Activated T-helper 1 cell treated with anti-CD3 and anti-CD28 coated beads, Interleukin-12 subunit alpha, Interleukin-12 subunit beta, Interleukin-2, Interleukin-4 antibody, amounts not matched to agents 30 ng/mL and 10 ng/mL and 1 ng/mL, durations not matched to agents 14 hours and 24 hours and 36 hours (primary cell): Measurements from ENCODE around the gene EHD1. TPM values are rescaled to one million over a fixed set of nuclear protein-coding genes. Genes with fewer than 3 reads are reported as not detected.

ENCODE experiments used
- DNase-seq: peaks from one replicate; pipeline ENCODE4 v3.0.0; 2021; ENCODE audit warnings: low spot score
- H3K27ac Mint-ChIP-seq: one replicate; pipeline ENCODE4 v1.8.0; 2021; ENCODE audit warnings: mild to moderate bottlenecking, mixed read lengths
- H3K27me3 Mint-ChIP-seq: one replicate; pipeline ENCODE4 v1.8.0; 2022; ENCODE audit warnings: mild to moderate bottlenecking, moderate library complexity, mixed read lengths; ENCODE audit not compliant: insufficient read depth
- H3K36me3 Mint-ChIP-seq: one replicate; pipeline ENCODE4 v1.8.0; 2021; ENCODE audit warnings: low read depth, mixed read lengths
- H3K4me1 Mint-ChIP-seq: one replicate; pipeline ENCODE4 v1.8.0; 2021; ENCODE audit warnings: low read depth, mixed read lengths
- H3K4me3 Mint-ChIP-seq: one replicate; pipeline ENCODE4 v1.8.0; 2021; ENCODE audit warnings: mild to moderate bottlenecking, moderate library complexity, mixed read lengths
- H3K9me3 Mint-ChIP-seq: one replicate; pipeline ENCODE4 v1.8.0; 2021; ENCODE audit warnings: mixed read lengths
- intact Hi-C: fragments of 100-400 bp; cut with micrococcal nuclease; formaldehyde crosslinking; loops from one replicate; pipeline ENCODE4 v1.15.1; 2024
- total RNA-seq: library from RNA; stranded (reverse); gene quantifications from 2 replicates; pipeline ENCODE4 v1.2.3, GENCODE V29; 2022

Gene EHD1
- total RNA-seq, 1 donor from 2014 or later, result 96.9 TPM

GRCh38 chr11:64845129-64845775 is 33.2 kb downstream of the EHD1 start:
- no peaks in the 10 kb centered on the region for H3K9me3 Mint-ChIP-seq
- peaks cover 2% of the 10 kb centered on the region for H3K27me3 Mint-ChIP-seq
- H3K36me3 Mint-ChIP-seq, result no peaks in the 10 kb centered on the region
- H3K4me3 Mint-ChIP-seq, result peak overlapping the region; percentile 66
- DNase-seq, result no peak
- intact Hi-C loops, result loop anchor here (2.0 to 10.0 kb wide), 2 partner anchors 14 to 490 kb away; partner anchors contain the start of gene DPF2
- H3K27ac Mint-ChIP-seq, result peak overlapping the region; percentile 31
- peaks cover 20% of the 10 kb centered on the region for H3K4me1 Mint-ChIP-seq

- intact Hi-C loops, result loop anchor here (2.0 to 10.0 kb wide), 2 partner anchors 14 to 490 kb away; partner anchors contain the start of gene DPF2
- H3K4me1 Mint-ChIP-seq, result peaks cover 17% of the 10 kb centered on the region
- peak within 1 kb of the TSS; percentile 31 for H3K27ac Mint-ChIP-seq
- DNase-seq, result peak; percentile 51
- no peaks in the 10 kb centered on the region for H3K9me3 Mint-ChIP-seq
- peak within 1 kb of the TSS; percentile 81 for H3K4me3 Mint-ChIP-seq
- H3K27me3 Mint-ChIP-seq, result peaks cover 2% of the 10 kb centered on the region
- no peaks in the 10 kb centered on the region for H3K36me3 Mint-ChIP-seq
Observed at GRCh38 chr11:64844330-64845128, 33.9 kb downstream of the EHD1 start, which contains the start of gene CDC42BPG. Gene CDC42BPG (minus strand): TSS chr11:64844653. CDS start chr11:64844569, 84 bp downstream.

GRCh38 chr11:64843686-64844329 is 34.6 kb downstream of the EHD1 start:
- Mint-ChIP-seq H3K36me3 (no peaks in the 10 kb centered on the region), H3K27me3 (peaks cover 2% of the 10 kb centered on the region), H3K4me3 (peak overlapping the region; percentile 81), H3K27ac (no peak overlapping the region), H3K9me3 (no peaks in the 10 kb centered on the region), H3K4me1 (peaks cover 11% of the 10 kb centered on the region)
- DNase-seq, result no peak
- intact Hi-C loops, result loop anchor here (2.0 to 10.0 kb wide), 2 partner anchors 15 to 491 kb away; partner anchors contain the start of gene DPF2

DNA sequence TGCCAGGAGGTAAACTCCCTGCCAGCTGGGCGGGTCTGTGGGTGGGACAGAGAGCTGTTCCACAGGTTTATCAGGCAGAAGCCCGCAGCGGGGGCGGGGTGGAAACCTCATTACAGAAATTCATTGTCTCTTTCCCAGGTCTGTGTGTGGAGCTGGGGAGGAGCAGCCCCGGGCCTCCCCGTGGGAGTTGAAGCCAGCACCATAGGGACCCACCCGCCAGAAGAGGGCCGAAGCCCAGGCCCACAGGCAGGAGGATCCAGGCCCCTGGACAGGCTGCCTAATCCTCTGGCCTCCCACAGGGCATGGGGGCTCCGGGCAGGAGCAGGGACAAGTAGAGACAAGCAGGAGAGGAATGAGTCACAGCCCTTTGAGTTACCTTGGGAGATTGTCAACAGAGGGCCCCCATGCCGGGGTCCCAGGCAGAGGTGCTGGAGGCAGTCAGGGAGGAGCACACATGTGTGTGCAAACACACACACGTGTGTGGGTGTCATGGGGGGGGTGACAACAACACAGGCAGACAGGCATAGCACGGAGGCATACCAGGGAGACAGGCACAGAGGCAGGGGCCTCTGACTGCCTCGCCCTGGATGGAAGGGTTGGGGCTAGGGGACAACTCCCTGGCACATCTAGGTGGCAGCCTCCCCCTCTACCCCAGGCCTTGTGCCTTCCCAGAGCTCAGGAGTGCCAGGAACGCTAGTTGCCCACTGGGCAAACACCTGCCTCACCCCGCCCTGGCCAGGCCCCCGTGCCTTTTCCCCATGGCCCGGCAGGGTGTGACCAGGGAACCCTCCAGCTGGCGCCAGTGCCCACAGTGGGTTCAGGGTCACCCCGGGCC is 35.4 kb downstream of the EHD1 start:
- no peak for DNase-seq
- H3K36me3 Mint-ChIP-seq, result no peaks in the 10 kb centered on the region
- H3K27ac Mint-ChIP-seq, result no peak overlapping the region
- peaks cover 2% of the 10 kb centered on the region for H3K27me3 Mint-ChIP-seq
- no peaks in the 10 kb centered on the region for H3K9me3 Mint-ChIP-seq
- H3K4me3 Mint-ChIP-seq, result peak overlapping the region; percentile 71
- intact Hi-C loops, result loop anchor here (10.0 kb wide), 1 partner anchor 492 kb away; the partner anchor contains the start of gene DPF2
- H3K4me1 Mint-ChIP-seq, result peaks cover 5% of the 10 kb centered on the region

DNA sequence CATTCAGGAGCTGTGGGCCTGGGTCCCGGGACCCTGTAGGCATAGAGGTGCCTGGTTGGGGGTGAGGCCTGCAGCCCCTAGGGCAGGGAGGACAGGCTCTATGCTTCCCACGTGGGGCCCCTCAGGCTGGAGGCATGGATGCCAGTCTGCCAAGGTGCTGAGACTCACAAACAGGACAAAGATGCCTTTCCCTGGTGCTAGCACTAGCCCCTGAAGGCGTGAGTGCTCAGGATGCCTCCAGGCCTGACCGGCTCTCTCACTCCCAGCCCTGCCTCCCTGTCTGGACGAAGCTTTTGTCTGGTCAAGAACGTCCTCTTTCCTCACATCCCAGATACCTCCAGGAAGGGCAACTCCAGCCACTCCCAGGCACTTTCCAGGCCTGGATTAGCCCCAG is 36.1 kb downstream of the EHD1 start:
- Mint-ChIP-seq H3K27ac (no peak overlapping the region), H3K4me3 (no peak overlapping the region), H3K36me3 (no peaks in the 10 kb centered on the region), H3K27me3 (peaks cover 2% of the 10 kb centered on the region), H3K9me3 (no peaks in the 10 kb centered on the region), H3K4me1 (peaks cover 5% of the 10 kb centered on the region)
- no peak for DNase-seq
- intact Hi-C loops, result loop anchor here (10.0 kb wide), 1 partner anchor 492 kb away; the partner anchor contains the start of gene DPF2

GRCh38 chr11:64841592-64842365 is 36.6 kb downstream of the EHD1 start:
- peaks cover 5% of the 10 kb centered on the region for H3K4me1 Mint-ChIP-seq

DNA sequence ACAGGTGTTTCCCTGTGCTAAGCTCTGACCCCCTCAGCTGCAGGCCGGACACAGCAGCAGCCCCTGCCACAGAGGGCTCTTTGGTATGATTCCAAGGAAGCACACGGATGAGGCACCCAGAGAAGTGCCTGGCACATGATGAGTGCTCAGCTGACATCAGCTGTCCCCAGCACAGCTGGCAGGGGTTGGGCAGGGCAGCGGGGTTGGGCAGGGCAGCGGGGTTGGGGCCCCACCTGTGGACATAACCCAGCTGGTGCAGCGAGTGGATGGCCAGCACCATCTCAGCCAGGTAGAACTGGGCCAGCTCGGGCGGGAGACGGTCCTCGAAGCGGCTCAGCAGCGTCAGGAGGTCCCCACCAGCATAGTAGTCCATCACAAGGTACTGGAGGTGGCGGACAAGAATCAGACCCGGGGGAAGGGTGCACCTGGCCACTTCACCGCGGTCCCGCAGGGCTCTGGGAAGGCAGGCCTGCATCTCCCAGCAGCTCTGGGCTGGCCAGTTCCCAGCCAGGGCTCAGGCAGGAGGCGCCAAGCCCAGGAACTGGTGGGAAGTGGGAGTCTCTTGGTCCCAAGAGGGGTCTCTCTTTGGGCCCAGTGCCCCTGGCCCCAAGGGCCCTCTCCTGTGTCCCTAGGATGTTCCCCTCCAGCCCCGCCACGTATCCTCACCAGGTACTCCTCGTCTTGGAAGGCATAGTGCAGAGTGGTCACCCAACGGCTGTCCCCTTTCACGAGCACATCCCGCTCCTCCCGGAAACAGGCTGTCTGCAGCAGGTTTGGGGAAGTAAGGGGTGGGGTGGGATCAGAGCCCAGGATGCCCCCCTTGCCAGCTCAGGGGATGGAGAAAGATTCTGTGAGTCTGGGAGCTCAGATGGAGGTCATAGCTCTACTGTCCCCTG is 38.3 kb downstream of the EHD1 start:
- Mint-ChIP-seq H3K36me3 (no peaks in the 10 kb centered on the region), H3K27me3 (peaks cover 2% of the 10 kb centered on the region), H3K9me3 (no peaks in the 10 kb centered on the region), H3K27ac (no peak overlapping the region), H3K4me1 (peaks cover 2% of the 10 kb centered on the region), H3K4me3 (no peak overlapping the region)
- intact Hi-C loops, result loop anchor here (10.0 kb wide), 1 partner anchor 495 kb away; the partner anchor contains the start of gene DPF2
- no peak for DNase-seq

More at GRCh38 chr11:64841592-64842365, 36.6 kb downstream of the EHD1 start:
- no peak overlapping the region for H3K27ac Mint-ChIP-seq
- H3K27me3 Mint-ChIP-seq, result peaks cover 2% of the 10 kb centered on the region
- no peaks in the 10 kb centered on the region for H3K36me3 Mint-ChIP-seq
- no peak for DNase-seq
- no peaks in the 10 kb centered on the region for H3K9me3 Mint-ChIP-seq
- no peak overlapping the region for H3K4me3 Mint-ChIP-seq
- intact Hi-C loops, result loop anchor here (10.0 kb wide), 1 partner anchor 493 kb away; the partner anchor contains the start of gene DPF2

- Mint-ChIP-seq H3K36me3 (no peaks in the 10 kb centered on the region), H3K27ac (no peak overlapping the region)
Observed at GRCh38 chr11:64839335-64839734, 39.1 kb downstream of the EHD1 start.

GRCh38 chr11:64838600-64839334 is 39.7 kb downstream of the EHD1 start:
- intact Hi-C loops, result no loop called here

More at GRCh38 chr11:64839335-64839734, 39.1 kb downstream of the EHD1 start:
- Mint-ChIP-seq H3K4me3 (no peak overlapping the region), H3K27me3 (peaks cover 2% of the 10 kb centered on the region), H3K4me1 (no peaks in the 10 kb centered on the region), H3K9me3 (no peaks in the 10 kb centered on the region)
- intact Hi-C loops, result no loop called here
- no peak for DNase-seq

DNA sequence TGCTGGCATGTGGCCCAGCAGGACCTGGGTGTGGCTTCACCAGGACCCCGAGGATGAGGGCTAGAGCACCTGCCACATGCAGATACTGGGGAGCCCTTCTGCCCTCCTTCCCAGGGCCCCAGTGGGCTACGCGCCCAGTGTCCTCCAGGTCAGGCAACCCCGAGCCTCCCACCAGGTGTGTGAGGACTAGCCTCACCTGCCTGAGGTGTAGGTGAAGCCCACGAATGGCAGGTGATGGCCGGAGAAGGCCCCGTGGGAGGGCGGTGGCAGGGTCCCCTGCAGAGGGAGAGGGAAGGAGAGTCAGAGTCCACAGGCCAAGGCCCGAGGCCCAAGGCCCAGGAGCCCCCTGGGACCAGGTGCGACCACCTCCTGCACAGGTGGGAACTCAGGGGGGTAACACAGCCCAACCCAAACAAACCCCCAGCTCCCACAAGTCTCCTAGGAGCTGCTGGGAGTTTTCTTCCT is 40.5 kb downstream of the EHD1 start:
- Mint-ChIP-seq H3K27me3 (no peaks in the 10 kb centered on the region), H3K4me3 (no peak overlapping the region), H3K9me3 (no peaks in the 10 kb centered on the region), H3K36me3 (no peaks in the 10 kb centered on the region), H3K27ac (no peak overlapping the region), H3K4me1 (no peaks in the 10 kb centered on the region)
- DNase-seq, result no peak
- intact Hi-C loops, result no loop called here

More at GRCh38 chr11:64838600-64839334, 39.7 kb downstream of the EHD1 start:
- no peak for DNase-seq
- no peak overlapping the region for H3K4me3 Mint-ChIP-seq
- H3K27ac Mint-ChIP-seq, result no peak overlapping the region
- peaks cover 2% of the 10 kb centered on the region for H3K27me3 Mint-ChIP-seq
- no peaks in the 10 kb centered on the region for H3K9me3 Mint-ChIP-seq
- no peaks in the 10 kb centered on the region for H3K36me3 Mint-ChIP-seq
- no peaks in the 10 kb centered on the region for H3K4me1 Mint-ChIP-seq
